Measurements from ENCODE around the gene SKI. TPM values are rescaled to one million over a fixed set of nuclear protein-coding genes. Genes with fewer than 3 reads are reported as not detected.

The SKI gene
- total and polyA plus RNA-seq, 10 of the 15 experiments (the other 5 are each of a cell fraction or from before 2014, with no cell fraction given), result 0.03 to 14.9 (median 0.96) TPM

DNA sequence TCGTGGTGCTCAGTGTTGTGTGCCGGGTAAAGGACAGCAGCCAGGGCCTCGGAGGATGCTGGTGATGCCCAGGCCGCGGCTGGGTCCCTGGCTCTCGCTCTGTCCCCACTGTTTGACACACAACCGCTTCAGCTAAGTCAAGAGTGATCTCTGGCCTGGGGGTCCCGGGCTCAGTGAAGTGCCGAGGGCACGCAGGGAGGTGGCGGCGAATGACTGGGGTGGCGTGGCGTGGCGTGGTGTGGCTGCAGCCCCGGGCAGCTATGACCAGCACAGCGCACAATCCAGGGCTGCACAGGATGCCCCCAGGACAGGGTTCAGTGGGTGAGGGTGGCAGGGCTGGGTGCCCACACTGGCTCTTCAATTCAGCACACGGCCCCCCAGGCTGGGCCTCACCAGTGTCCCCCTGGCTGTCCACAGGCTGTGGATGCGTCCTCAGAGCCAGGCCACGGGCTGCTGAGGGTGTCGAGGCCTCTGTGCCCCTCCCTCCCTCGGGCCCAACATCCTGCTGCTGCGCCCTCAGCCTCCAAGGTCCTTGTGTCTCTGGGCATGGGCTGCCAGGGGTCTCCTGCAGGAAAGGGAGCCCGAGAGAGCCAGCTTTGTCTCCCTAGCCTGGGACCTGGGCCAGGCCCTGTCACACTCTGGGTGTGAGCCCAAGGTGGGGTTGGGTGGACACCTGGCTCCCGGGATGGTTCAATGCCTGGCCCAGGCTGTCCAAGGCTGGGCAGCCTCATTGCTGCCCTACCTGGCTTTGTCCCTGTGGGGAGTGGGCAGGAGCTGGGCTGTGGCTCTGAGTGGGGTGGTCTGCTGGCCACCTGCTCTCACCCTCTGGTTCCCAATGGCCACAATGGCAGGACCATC, 12.0 kb upstream of the SKI start:
- no peak for ATAC-seq
- in situ Hi-C loops (cut with MboI), result no loop called here
- Histone ChIP-seq H3K9me3 (replicated peaks; ENCODE audit: control insufficient read depth, insufficient read depth, low read length) (no peaks in the 10 kb centered on the region), H3K4me2 (ENCODE audit: control insufficient read depth, insufficient read depth) (no peak overlapping the region), H2AFZ (ENCODE audit: control insufficient read depth, low read depth, low read length) (no peak overlapping the region), H3K9ac (ENCODE audit: control insufficient read depth, insufficient read depth, low read length) (no peak overlapping the region), H3K27ac (ENCODE audit: control insufficient read depth, insufficient read depth) (no peak overlapping the region), H3K4me1 (ENCODE audit: control insufficient read depth, insufficient read depth, low read length) (no peaks in the 10 kb centered on the region), H3K36me3 (ENCODE audit: control insufficient read depth in 2 of 2, insufficient read depth in 2 of 2, low read length in 1 of 2) (no peaks in the 10 kb centered on the region), H3K79me2 (ENCODE audit: control insufficient read depth, insufficient read depth, low read length) (no peaks in the 10 kb centered on the region), H3K4me3 (no peak overlapping the region), H4K20me1 (ENCODE audit: control insufficient read depth, insufficient read depth) (no peaks in the 10 kb centered on the region), H3K27me3 (replicated peaks in 1 of 2; ENCODE audit: control insufficient read depth in 2 of 2, insufficient read depth in 2 of 2, low read length in 1 of 2) (no peaks in the 10 kb centered on the region)
- FAIRE-seq, result no peak
- SMC1A ChIA-PET (ENCODE audit: uncharacterized antibody, unreplicated experiment), result interaction anchor here (0.6 kb wide), 1 partner anchor 13 kb away, joined by 3 read pairs; no protein-coding TSS in a partner anchor
- POLR2A ChIA-PET, result no interaction called here
- no peak for DNase-seq (ENCODE audit: low read depth, low spot score)
- CTCF ChIA-PET, result no interaction called here
- no peak for TF ChIP-seq SMAD5 (IDR thresholded peaks at IDR 0.05; ENCODE audit: low read depth)
- no peak for TF ChIP-seq EED (IDR thresholded peaks at IDR 0.05; ENCODE audit: low read depth)
- TF ChIP-seq, protein P1, sequence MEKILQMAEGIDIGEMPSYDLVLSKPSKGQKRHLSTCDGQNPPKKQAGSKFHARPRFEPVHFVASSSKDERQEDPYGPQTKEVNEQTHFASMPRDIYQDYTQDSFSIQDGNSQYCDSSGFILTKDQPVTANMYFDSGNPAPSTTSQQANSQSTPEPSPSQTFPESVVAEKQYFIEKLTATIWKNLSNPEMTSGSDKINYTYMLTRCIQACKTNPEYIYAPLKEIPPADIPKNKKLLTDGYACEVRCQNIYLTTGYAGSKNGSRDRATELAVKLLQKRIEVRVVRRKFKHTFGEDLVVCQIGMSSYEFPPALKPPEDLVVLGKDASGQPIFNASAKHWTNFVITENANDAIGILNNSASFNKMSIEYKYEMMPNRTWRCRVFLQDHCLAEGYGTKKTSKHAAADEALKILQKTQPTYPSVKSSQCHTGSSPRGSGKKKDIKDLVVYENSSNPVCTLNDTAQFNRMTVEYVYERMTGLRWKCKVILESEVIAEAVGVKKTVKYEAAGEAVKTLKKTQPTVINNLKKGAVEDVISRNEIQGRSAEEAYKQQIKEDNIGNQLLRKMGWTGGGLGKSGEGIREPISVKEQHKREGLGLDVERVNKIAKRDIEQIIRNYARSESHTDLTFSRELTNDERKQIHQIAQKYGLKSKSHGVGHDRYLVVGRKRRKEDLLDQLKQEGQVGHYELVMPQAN (conservative IDR thresholded peaks at IDR 0.05), result no peak
- TF ChIP-seq ZZZ3 (IDR thresholded peaks at IDR 0.05; ENCODE audit: control insufficient read depth, insufficient read length, low read depth), result no peak
- no peak for TF ChIP-seq RBBP5 (conservative IDR thresholded peaks at IDR 0.05)
- no peak for TF ChIP-seq SP1 (IDR thresholded peaks at IDR 0.05; ENCODE audit: low read depth, low read length)
- TF ChIP-seq POLR2AphosphoS2 (IDR thresholded peaks at IDR 0.05; ENCODE audit: low read depth, low read length), result no peak
- no peak for TF ChIP-seq PAX8 (IDR thresholded peaks at IDR 0.05)
- no peak for TF ChIP-seq TBL1XR1 (IDR thresholded peaks at IDR 0.05; ENCODE audit: low read depth, low read length)
- TF ChIP-seq FOXM1 (IDR thresholded peaks at IDR 0.05; ENCODE audit: low read depth, low read length), result no peak
- TF ChIP-seq NFYB (IDR thresholded peaks at IDR 0.05; ENCODE audit: insufficient read depth, low read depth, low read length), result no peak
- no peak for TF ChIP-seq ZNF217 (IDR thresholded peaks at IDR 0.05)
- TF ChIP-seq, protein P2, sequence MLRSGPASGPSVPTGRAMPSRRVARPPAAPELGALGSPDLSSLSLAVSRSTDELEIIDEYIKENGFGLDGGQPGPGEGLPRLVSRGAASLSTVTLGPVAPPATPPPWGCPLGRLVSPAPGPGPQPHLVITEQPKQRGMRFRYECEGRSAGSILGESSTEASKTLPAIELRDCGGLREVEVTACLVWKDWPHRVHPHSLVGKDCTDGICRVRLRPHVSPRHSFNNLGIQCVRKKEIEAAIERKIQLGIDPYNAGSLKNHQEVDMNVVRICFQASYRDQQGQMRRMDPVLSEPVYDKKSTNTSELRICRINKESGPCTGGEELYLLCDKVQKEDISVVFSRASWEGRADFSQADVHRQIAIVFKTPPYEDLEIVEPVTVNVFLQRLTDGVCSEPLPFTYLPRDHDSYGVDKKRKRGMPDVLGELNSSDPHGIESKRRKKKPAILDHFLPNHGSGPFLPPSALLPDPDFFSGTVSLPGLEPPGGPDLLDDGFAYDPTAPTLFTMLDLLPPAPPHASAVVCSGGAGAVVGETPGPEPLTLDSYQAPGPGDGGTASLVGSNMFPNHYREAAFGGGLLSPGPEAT (IDR thresholded peaks at IDR 0.05; ENCODE audit: low read depth), result no peak
- TF ChIP-seq, protein P3, sequence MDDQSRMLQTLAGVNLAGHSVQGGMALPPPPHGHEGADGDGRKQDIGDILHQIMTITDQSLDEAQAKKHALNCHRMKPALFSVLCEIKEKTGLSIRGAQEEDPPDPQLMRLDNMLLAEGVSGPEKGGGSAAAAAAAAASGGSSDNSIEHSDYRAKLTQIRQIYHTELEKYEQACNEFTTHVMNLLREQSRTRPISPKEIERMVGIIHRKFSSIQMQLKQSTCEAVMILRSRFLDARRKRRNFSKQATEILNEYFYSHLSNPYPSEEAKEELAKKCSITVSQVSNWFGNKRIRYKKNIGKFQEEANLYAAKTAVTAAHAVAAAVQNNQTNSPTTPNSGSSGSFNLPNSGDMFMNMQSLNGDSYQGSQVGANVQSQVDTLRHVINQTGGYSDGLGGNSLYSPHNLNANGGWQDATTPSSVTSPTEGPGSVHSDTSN (IDR thresholded peaks at IDR 0.05; ENCODE audit: insufficient replicate concordance, low read depth, low read length), result no peak
- no peak for TF ChIP-seq CHD4 (IDR thresholded peaks at IDR 0.05)
- no peak for TF ChIP-seq NBN (IDR thresholded peaks at IDR 0.05)
- intact Hi-C loops (cut with micrococcal nuclease; ENCODE audit: unreplicated experiment), result no loop called here
- WGBS (ENCODE audit: insufficient coverage, insufficient replicate concordance, low lambda C conversion rate, missing lambda C conversion rate), result 51% methylated on average over 25 of the region's 25 CpGs
- RAD21 ChIA-PET (ENCODE audit: unreplicated experiment), result no interaction called here
- BruUV-seq (replicated peaks), result no TSS peak
